B cell (primary cell): Measurements from ENCODE around the gene DNAJC21. TPM values are rescaled to one million over a fixed set of nuclear protein-coding genes. Genes with fewer than 3 reads are reported as not detected.

Source experiments
- ATAC-seq: fragments of 200-7000 bp; cut with Tn5 transposase; one replicate; pipeline ENCODE4 v1.10.0; 2021; ENCODE audit warnings: low read depth, mild to moderate bottlenecking, moderate number of reproducible peaks, moderate library complexity
- CTCF ChIA-PET: fragments of 350-600 bp; sonication (Branson Sonifier 250); formaldehyde crosslinking; loops from one replicate; lab custom pipeline; 2021; ENCODE audit warnings: antibody characterized with exemption, inconsistent platforms; lab: Charles Lee
- POLR2A ChIA-PET: fragments of 350-600 bp; sonication (Branson Sonifier 250); formaldehyde crosslinking; loops from one replicate; lab custom pipeline; 2021; ENCODE audit warnings: antibody characterized with exemption; lab: Charles Lee
- DNase-seq: peaks from one replicate; pipeline ENCODE4 v3.0.0; 2013
- H2AFZ ChIP-seq: 2 replicates; pipeline ENCODE4 v1.6.1; 2012; ENCODE audit warnings: mild to moderate bottlenecking, low read depth, low read length; ENCODE audit not compliant: insufficient read depth, poor library complexity, severe bottlenecking
- H3K27ac ChIP-seq, 2 donors: 1 replicate in 1 of 2; 2 replicates in 1 of 2; pipeline ENCODE4 v1.5.1; 2012 to 2013; ENCODE audit warnings: low read length in 2 of 2, mild to moderate bottlenecking in 2 of 2, moderate library complexity in 1 of 2
- H3K27me3 ChIP-seq, 4 experiments: fragments of 200-600 bp in 1 of 4; sonication (generic) in 1 of 4; replicated peaks in 1 of 4; 1 replicate in 2 of 4; 2 replicates in 2 of 4; pipeline versions ENCODE4 v1.6.1 to v1.7.0; 2013 to 2016; ENCODE audit warnings: low read length in 3 of 4, mild to moderate bottlenecking in 2 of 4, mixed read lengths in 1 of 4, moderate library complexity in 1 of 4; ENCODE audit not compliant: insufficient read depth in 4 of 4, control insufficient read depth in 3 of 4; ENCODE audit errors: control extremely low read depth in 1 of 4
- H3K36me3 ChIP-seq, 2 experiments: replicated peaks in 1 of 2; 1 replicate in 1 of 2; 2 replicates in 1 of 2; pipeline versions ENCODE4 v1.6.1 to v1.7.1; 2013; ENCODE audit warnings: low read length in 1 of 2; ENCODE audit not compliant: insufficient read depth in 2 of 2, control insufficient read depth in 1 of 2; ENCODE audit errors: control extremely low read depth in 1 of 2, extremely low read depth in 1 of 2
- H3K4me1 ChIP-seq, 2 donors: fragments of 200-600 bp in 1 of 2; sonication (generic) in 1 of 2; 1 replicate in 1 of 2; 2 replicates in 1 of 2; pipeline versions ENCODE4 v1.5.1 to v1.6.1; 2013 to 2017; ENCODE audit warnings: low read length in 2 of 2; ENCODE audit not compliant: control insufficient read depth in 2 of 2, insufficient read depth in 2 of 2
- H3K4me2 ChIP-seq: replicated peaks from 2 replicates; pipeline ENCODE3; 2012; ENCODE audit warnings: mild to moderate bottlenecking, low read depth, low read length; ENCODE audit not compliant: poor library complexity, severe bottlenecking
- H3K4me3 ChIP-seq, 5 experiments: fragments of 200-600 bp in 1 of 5; sonication (generic) in 1 of 5; 1 replicate in 3 of 5; 2 replicates in 2 of 5; pipeline versions ENCODE4 v1.5.1 to v1.7.0; 2011 to 2016; ENCODE audit warnings: low read length in 4 of 5, mild to moderate bottlenecking in 4 of 5, low read depth in 2 of 5, control low read depth in 1 of 5, moderate library complexity in 1 of 5; ENCODE audit not compliant: insufficient read depth in 1 of 5; ENCODE audit errors: control extremely low read depth in 1 of 5, extremely low read depth in 1 of 5
- H3K79me2 ChIP-seq: fragments of 200-600 bp; sonication (generic); one replicate; pipeline ENCODE4 v1.6.0; 2016; ENCODE audit warnings: low read length; ENCODE audit not compliant: control insufficient read depth, insufficient read depth
- H3K9ac ChIP-seq: fragments of 200-600 bp; sonication (generic); 2 replicates; pipeline ENCODE4 v1.6.1; 2017; ENCODE audit warnings: mild to moderate bottlenecking, low read length, moderate library complexity
- H3K9me3 ChIP-seq, 3 donors: one replicate each; pipeline versions ENCODE4 v1.6.1 to v1.7.1; 2013; ENCODE audit warnings: low read length in 2 of 3; ENCODE audit not compliant: control insufficient read depth in 2 of 3, insufficient read depth in 1 of 3; ENCODE audit errors: control extremely low read depth in 1 of 3
- H4K20me1 ChIP-seq: 2 replicates; pipeline ENCODE4 v1.6.0; 2012; ENCODE audit warnings: mild to moderate bottlenecking, low read length; ENCODE audit not compliant: insufficient read depth, control insufficient read depth, poor library complexity, severe bottlenecking
- H3K27ac Mint-ChIP-seq: one replicate; pipeline ENCODE4 v1.8.0; 2021; ENCODE audit warnings: mixed read lengths
- H3K27me3 Mint-ChIP-seq: one replicate; pipeline ENCODE4 v1.8.0; 2021; ENCODE audit warnings: mixed read lengths
- H3K4me1 Mint-ChIP-seq: one replicate; pipeline ENCODE4 v1.8.0; 2021; ENCODE audit warnings: mixed read lengths
- H3K4me3 Mint-ChIP-seq: one replicate; pipeline ENCODE4 v1.8.0; 2021; ENCODE audit warnings: mixed read lengths
- H3K9me3 Mint-ChIP-seq: one replicate; pipeline ENCODE4 v1.8.0; 2022; ENCODE audit warnings: mixed read lengths; ENCODE audit not compliant: insufficient read depth
- CTCF ChIP-seq: fragments of 200-600 bp; IDR thresholded peaks from one replicate; pipeline ENCODE4 v1.8.0; 2022; ENCODE audit warnings: antibody characterized with exemption, mild to moderate bottlenecking
- EZH2 ChIP-seq: IDR thresholded peaks from 2 replicates; pipeline ENCODE4 v1.6.1; 2012; ENCODE audit warnings: borderline replicate concordance, low read depth, mild to moderate bottlenecking, moderate library complexity, low read length; ENCODE audit not compliant: insufficient read depth, poor library complexity, severe bottlenecking
- WGBS: methylation state at CpG from one replicate; pipeline ENCODE4 v1.1.5; 2013; ENCODE audit warnings: missing lambda C conversion rate; ENCODE audit not compliant: insufficient coverage; 5-methylcytosine and 5-hydroxymethylcytosine counted together
- intact Hi-C: fragments of 100-400 bp; cut with micrococcal nuclease; formaldehyde crosslinking; loops from one replicate; pipeline ENCODE4 v1.10.0; 2022
- polyA plus RNA-seq: library from polyadenylated mRNA; depleted of rRNA; stranded (reverse); fragments of >200 nt; gene quantifications from 2 replicates; pipeline ENCODE4 v1.2.3, GENCODE V29; 2012
- total RNA-seq, 2 donors: library from RNA; stranded (reverse); fragments of 120-200 nt in 1 of 2; gene quantifications; 1 replicate in 1 of 2; 2 replicates in 1 of 2; pipeline versions ENCODE4 v1.2.3 to v1.2.4, GENCODE V29; 2013 to 2022

DNAJC21 gene
- total and polyA plus RNA-seq, 2 donors (not counting 1 experiment from before 2014, with no cell fraction given) = 7.2 to 59.3 TPM

DNA sequence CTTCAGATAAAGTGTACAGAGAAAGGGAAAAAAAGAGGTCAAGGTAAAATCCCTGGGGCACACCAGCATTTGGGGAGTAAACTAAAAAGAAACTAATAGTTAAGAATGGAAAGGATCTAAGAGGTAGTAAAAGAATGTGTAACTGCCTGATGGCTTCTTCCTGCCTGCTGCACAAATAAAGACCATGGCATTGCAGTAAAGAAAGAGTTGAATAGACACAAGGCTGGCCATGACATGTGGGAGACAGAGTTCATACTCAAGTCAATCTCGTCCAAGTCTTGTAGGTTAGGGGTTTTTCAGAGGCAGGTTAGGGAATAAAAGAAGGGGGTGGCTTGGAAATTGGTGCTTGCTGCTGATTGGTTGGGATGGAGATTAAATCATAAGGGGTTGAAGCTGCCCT lies 57.6 kb downstream of the DNAJC21 start:
- intact Hi-C loops = no loop called here
- peaks cover 0 to 9% (median 7%) of the 10 kb centered on the region in 3 donors for H3K9me3 ChIP-seq
- Mint-ChIP-seq H3K9me3 (peaks cover 19% of the 10 kb centered on the region), H3K4me1 (no peaks in the 10 kb centered on the region), H3K4me3 (no peak overlapping the region), H3K27ac (no peak overlapping the region), H3K27me3 (peaks cover 29% of the 10 kb centered on the region)
- no peak overlapping the region for H3K4me2 ChIP-seq
- no peak for DNase-seq
- ChIA-PET CTCF (no interaction called here), POLR2A (no interaction called here)
- H3K27me3 ChIP-seq = peaks cover 0 to 7% (median 3%) of the 10 kb centered on the region in 4 experiments
- H3K4me1 ChIP-seq = no peaks in the 10 kb centered on the region
- H3K79me2 ChIP-seq = no peaks in the 10 kb centered on the region
- H3K36me3 ChIP-seq = no peaks in the 10 kb centered on the region
- H3K27ac ChIP-seq = no peak overlapping the region
- ATAC-seq = no peak
- no peak overlapping the region for H3K9ac ChIP-seq
- no peak overlapping the region for H2AFZ ChIP-seq
- H4K20me1 ChIP-seq = no peaks in the 10 kb centered on the region
- H3K4me3 ChIP-seq = no peak overlapping the region
- 78% methylated on average over 1 of the region's 1 CpG for WGBS
- TF ChIP-seq CTCF (no peak), EZH2 (no peak)

- no peaks in the 10 kb centered on the region for H3K4me1 Mint-ChIP-seq
- peaks cover 0 to 7% (median 3%) of the 10 kb centered on the region in 4 experiments for H3K27me3 ChIP-seq
- H3K79me2 ChIP-seq = no peaks in the 10 kb centered on the region
- POLR2A ChIA-PET = no interaction called here
- no peak overlapping the region for H3K4me3 ChIP-seq
- H3K27me3 Mint-ChIP-seq = peaks cover 39% of the 10 kb centered on the region
- H3K4me3 Mint-ChIP-seq = no peak overlapping the region
- no peak for TF ChIP-seq CTCF
- no peak for TF ChIP-seq EZH2
- peaks cover 0 to 3% (median 3%) of the 10 kb centered on the region in 3 donors for H3K9me3 ChIP-seq
- H3K27ac Mint-ChIP-seq = no peak overlapping the region
- no peaks in the 10 kb centered on the region for H3K4me1 ChIP-seq
- no peak overlapping the region for H3K9ac ChIP-seq
- DNase-seq (no peak), ATAC-seq (no peak)
- no CpG with 5 or more reads among the region's 2 CpGs for WGBS
- H3K27ac ChIP-seq = no peak overlapping the region
- no peaks in the 10 kb centered on the region for H3K36me3 ChIP-seq
- H3K4me2 ChIP-seq = no peak overlapping the region
- intact Hi-C loops = no loop called here
- CTCF ChIA-PET = interaction anchor here (1.4 kb wide), 1 partner anchor 12 kb away, joined by 6 read pairs; no protein-coding TSS in a partner anchor
- H3K9me3 Mint-ChIP-seq = peaks cover 6% of the 10 kb centered on the region
- no peak overlapping the region for H2AFZ ChIP-seq
- H4K20me1 ChIP-seq = no peaks in the 10 kb centered on the region
These were observed 62.3 kb downstream of the DNAJC21 start for GRCh38 chr5:34991486-34992238.
